Measurements from ENCODE around the gene RAD51D. TPM values are rescaled to one million over a fixed set of nuclear protein-coding genes. Genes with fewer than 3 reads are reported as not detected.

Gene RAD51D
- total and polyA plus RNA-seq, 4 donors: 3.4 to 6.1 (median 3.7) TPM

- no peak for DNase-seq (ENCODE audit: low spot score)
- peak overlapping the region; percentile 26 to 84 for H3K9ac ChIP-seq (ENCODE audit: low read depth in 1 of 2, low read length in 2 of 2)
- H3K9me3 ChIP-seq (ENCODE audit: control insufficient read depth in 4 of 4, low read length in 3 of 4): no peaks in the 10 kb centered on the region
- peaks cover 0 to 2% (median 0%) of the 10 kb centered on the region in 4 donors for H3K36me3 ChIP-seq (ENCODE audit: control insufficient read depth in 4 of 4, insufficient read depth in 3 of 4, low read depth in 1 of 4, low read length in 3 of 4)
- H3K27ac ChIP-seq (ENCODE audit: low read depth in 1 of 2, low read length in 2 of 2): peak overlapping the region; percentile 91 to 96
- H3K4me1 ChIP-seq (ENCODE audit: control insufficient read depth in 4 of 4, insufficient read depth in 4 of 4, low read length in 3 of 4): peaks cover 20 to 40% (median 36%) of the 10 kb centered on the region in 4 donors
- no peak for TF ChIP-seq MAX (IDR thresholded peaks at IDR 0.05)
- peak; percentile 46 for TF ChIP-seq ATF3 (IDR thresholded peaks at IDR 0.05)
- TF ChIP-seq NR2F2 (IDR thresholded peaks at IDR 0.05): no peak
- peak; percentile 19 to 23 for TF ChIP-seq RAD21 (IDR thresholded peaks at IDR 0.05)
- peak; percentile 14 to 45 for TF ChIP-seq RXRA (IDR thresholded peaks at IDR 0.05)
- no peak for TF ChIP-seq EGR1 (IDR thresholded peaks at IDR 0.05; ENCODE audit: low read depth in 2 of 2)
- no peak for TF ChIP-seq CTCF (IDR thresholded peaks at IDR 0.05; ENCODE audit: low read depth, low read length, missing input control)
- no peak for TF ChIP-seq ZBTB33 (IDR thresholded peaks at IDR 0.05)
- TF ChIP-seq TAF1 (conservative IDR thresholded peaks at IDR 0.05): no peak
- peak; percentile 87 for TF ChIP-seq SP1 (IDR thresholded peaks at IDR 0.05)
- TF ChIP-seq GABPA (IDR thresholded peaks at IDR 0.05 in 1 of 2, conservative IDR thresholded peaks at IDR 0.05 in 1 of 2): peak in 1 of 2 donors; percentile 11
- TF ChIP-seq REST (IDR thresholded peaks at IDR 0.05): peak; percentile 34
- no peak for TF ChIP-seq FOXA1 (IDR thresholded peaks at IDR 0.05)
- peak; percentile 82 to 88 for TF ChIP-seq HNF4A (conservative IDR thresholded peaks at IDR 0.05)
- peak; percentile 8 for TF ChIP-seq FOXA2 (IDR thresholded peaks at IDR 0.05)
- TF ChIP-seq HNF4G (IDR thresholded peaks at IDR 0.05): peak; percentile 56
- no peak for TF ChIP-seq YY1 (IDR thresholded peaks at IDR 0.05)
- TF ChIP-seq JUND (IDR thresholded peaks at IDR 0.05): peak; percentile 39 to 62
- WGBS: 15% methylated on average over 6 of the region's 6 CpGs
- no peaks in the 10 kb centered on the region for H3K27me3 ChIP-seq (ENCODE audit: control insufficient read depth in 4 of 4, insufficient read depth in 4 of 4, low read length in 3 of 4)
- H3K4me3 ChIP-seq (ENCODE audit: low read depth in 1 of 3, low read length in 3 of 3): peak overlapping the region in 2 of 3 donors; percentile 20 to 35
These were observed 68.0 kb downstream of the RAD51D start for GRCh38 chr17:35051579-35052240.

All from liver (tissue), 9 donors.